Right ventricle myocardium superior (tissue), 1 donor: Measurements from ENCODE around the gene SPRY4. TPM values are rescaled to one million over a fixed set of nuclear protein-coding genes. Genes with fewer than 3 reads are reported as not detected.
"Not testable (repeated sequence)": the region's sequence is repeated elsewhere in the genome, so short reads cannot be mapped to it uniquely, and the experiment has no call there.

Source experiments
- ATAC-seq: fragments of 200-7000 bp; cut with Tn5 transposase; one replicate; pipeline ENCODE4 v1.9.1; 2020; ENCODE audit warnings: mild to moderate bottlenecking; ENCODE audit not compliant: poor library complexity
- DNase-seq: peaks from one replicate; pipeline ENCODE4 v3.0.0-alpha.2; 2020
- intact Hi-C: fragments of 100-400 bp; cut with DNase I; formaldehyde crosslinking; loops from one replicate; pipeline ENCODE4 v1.11.2; 2022
- total RNA-seq: library from RNA; stranded (reverse); fragmentation: NEBNext Ultra II Directional; extraction: Animal tissue kit (Norgen Biotek cat#: 25700); gene quantifications from one replicate; pipeline ENCODE4 v1.2.1, GENCODE V29; 2021
- donor health status: DM: no; HTN: yes; CAD: no; lungs with severe emphysema.

SPRY4 gene
- total RNA-seq, 1 donor from 2014 or later = 9.7 TPM

GRCh38 chr5:142286111-142286510 is 38.7 kb downstream of the SPRY4 start:
- DNase-seq = no peak
- intact Hi-C loops = no loop called here
- ATAC-seq = no peak

DNA sequence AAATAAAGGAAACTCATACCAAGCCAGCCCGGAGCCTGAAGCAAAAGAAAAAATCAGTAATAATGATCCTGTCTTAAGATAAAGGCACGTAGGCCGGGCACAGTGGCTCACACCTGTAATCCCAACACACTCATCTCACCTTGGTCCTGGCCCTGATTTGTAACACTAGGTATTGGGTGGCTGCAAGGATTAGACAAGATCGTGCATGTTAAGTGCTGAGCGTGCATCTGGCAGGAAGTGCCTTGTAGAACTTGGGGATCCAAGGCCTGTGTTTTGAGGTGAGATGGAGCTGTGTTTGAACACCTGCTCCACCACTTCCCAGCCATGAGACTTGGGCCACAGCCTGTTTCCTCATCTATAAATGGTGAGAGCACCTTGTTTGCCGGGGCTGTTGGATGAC is 41.5 kb downstream of the SPRY4 start:
- no peak for DNase-seq
- intact Hi-C loops = no loop called here

GRCh38 chr5:142281966-142282365 is 42.9 kb downstream of the SPRY4 start:
- ATAC-seq (no peak), DNase-seq (no peak)
- intact Hi-C loops = no loop called here

More for the DNA sequence above, 41.5 kb downstream of the SPRY4 start:
- ATAC-seq = no peak

- ATAC-seq = peak; percentile 55
- DNase-seq = peak; percentile 53
- intact Hi-C loops = no loop called here
Observed at GRCh38 chr5:142281008-142281367, 43.8 kb downstream of the SPRY4 start.

DNA sequence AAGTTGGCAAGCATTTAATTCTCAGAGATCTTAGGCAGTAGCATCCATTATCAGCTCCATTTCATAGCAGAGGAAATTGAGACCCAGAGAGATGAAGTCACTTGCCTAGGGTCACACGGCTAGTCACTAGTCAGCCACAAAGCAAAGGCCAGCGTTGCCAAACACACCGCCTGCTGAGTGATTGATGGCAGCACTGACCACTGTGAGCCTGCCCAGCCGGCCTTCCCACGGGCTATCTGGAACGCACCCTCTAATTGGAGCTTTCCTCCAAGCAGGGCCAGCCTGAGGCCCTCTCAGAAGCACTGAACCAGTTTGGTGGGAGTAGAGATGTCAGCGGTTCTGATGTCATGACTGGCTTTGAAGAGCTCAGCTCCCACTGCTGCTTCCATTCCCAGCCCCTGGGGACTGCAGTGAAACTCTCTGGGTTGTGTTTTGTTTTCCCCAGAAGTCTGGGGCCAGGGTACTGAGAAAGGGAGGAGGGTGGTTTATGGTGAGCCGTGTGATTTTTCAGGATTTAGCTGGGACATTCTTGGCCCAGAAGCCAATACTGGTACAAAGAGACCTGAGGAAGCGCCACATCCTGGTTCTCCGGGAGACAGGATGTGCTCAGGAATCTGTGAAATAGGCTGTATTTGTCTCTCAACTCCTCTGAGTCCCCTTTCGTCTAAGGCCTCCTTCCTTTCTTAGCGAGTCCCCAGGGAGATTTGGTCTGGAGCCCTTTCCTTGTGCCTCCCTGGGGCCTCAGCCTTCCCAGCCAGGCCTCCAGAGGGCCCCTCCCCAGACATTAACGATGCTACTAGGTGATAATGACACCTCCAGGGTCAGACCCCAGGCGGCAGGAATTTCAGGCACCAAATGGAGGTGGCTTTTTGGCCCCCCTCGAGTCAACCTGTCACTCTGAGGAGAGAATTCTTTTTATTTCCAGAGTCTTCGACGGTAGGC is 44.5 kb downstream of the SPRY4 start:
- ATAC-seq = peak; percentile 74
- intact Hi-C loops = no loop called here
- peak; percentile 83 for DNase-seq

DNA sequence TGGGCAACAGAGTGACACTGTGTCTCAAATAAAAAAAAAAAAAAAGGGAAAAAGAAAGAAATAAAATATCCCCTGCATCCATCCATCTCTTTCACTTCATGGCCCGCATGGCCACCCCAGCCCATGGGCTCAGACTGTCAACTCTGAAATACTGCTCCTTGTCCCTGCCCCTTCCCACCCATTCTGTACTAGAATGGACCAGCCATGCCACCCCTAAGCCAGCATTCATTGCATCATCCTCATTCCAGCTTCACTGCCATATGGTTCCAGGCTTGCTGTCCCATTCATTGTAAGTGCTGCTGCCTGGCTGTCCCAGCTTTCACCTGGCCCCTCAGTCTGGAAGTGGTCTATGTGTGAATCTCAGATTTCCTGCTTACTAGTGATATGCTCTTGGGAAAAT is 46.2 kb downstream of the SPRY4 start:
- DNase-seq = no peak
- intact Hi-C loops = no loop called here
- no peak for ATAC-seq

DNA sequence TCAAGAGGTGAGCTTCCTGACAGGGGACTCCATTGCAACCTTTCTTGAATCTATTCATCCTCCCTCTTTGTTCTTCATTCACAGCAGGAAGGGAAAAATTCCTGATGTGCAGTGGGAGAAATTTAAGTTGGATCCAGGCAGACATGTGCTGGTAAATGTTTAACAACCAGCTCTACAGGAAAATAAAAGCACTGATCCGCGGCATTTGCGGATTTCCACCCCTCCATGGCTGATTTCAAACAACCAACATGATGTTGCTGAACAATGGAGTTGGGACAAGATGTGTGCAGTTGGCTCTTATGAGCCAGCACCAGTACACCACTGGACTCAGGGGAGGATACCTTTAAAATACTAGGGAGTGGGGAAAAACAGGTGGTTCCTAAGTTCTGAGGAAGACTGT is 47.0 kb downstream of the SPRY4 start:
- no peak for DNase-seq
- intact Hi-C loops = no loop called here
- no peak for ATAC-seq

GRCh38 chr5:142276517-142276916 is 48.3 kb downstream of the SPRY4 start:
- ATAC-seq (no peak), DNase-seq (no peak)
- intact Hi-C loops = no loop called here

DNA sequence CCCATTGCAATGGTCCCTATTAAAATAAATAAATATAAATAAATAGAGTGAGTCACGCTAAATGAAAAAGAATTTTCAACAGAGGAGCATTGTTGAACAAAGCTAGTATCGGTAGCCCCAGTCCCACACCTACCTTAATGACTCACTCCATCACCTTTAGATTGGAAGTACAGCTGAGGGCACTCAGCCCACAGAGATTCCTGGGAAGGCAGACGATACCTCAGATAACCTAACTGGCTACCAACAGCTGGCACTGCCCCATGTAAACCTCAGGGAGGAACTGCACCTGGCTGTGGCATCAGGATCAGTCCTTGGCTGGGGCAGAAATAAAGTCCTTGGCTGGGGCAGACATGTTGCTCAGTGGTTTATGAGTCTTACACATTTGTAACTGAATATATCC is 49.3 kb downstream of the SPRY4 start:
- intact Hi-C loops = no loop called here
- DNase-seq (no peak), ATAC-seq (no peak)

DNA sequence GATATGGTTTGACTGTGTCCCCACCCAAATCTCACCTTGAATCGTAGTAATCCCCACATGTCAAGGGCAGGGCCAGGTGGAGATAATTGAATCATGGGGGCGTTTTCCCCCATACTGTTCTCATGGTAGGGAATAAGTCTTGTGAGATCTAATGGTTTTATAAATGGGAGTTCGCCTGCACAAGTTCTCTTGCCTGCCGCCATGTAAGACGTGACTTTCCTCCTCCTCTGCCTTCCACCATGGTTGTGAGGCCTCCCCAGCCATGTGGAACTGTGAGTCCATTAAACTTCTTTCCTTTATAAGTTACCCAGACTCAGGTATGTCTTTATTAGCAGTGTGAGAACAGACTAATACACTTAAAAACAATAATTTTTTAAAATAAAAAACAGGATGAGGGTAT is 52.2 kb downstream of the SPRY4 start:
- intact Hi-C loops, DNase-seq, ATAC-seq: not testable (repeated sequence)

DNA sequence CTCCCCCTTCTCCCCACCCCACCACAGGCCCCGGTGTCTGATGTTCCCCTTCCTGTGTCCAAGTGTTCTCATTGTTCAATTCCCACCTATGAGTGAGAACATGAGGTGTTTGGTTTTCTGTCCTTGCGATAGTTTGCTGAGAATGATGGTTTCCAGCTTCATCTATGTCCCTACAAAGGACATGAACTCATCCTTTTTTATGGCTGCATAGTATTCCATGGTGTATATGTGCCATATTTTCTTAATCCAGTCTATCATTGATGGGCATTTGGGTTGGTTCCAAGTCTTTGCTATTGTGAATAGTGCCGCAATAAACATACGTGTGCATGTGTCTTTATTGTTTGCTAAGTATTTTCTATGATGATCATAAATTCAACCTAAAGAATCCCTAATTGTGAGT is 60.7 kb downstream of the SPRY4 start:
- intact Hi-C loops, DNase-seq, ATAC-seq: not testable (repeated sequence)

DNA sequence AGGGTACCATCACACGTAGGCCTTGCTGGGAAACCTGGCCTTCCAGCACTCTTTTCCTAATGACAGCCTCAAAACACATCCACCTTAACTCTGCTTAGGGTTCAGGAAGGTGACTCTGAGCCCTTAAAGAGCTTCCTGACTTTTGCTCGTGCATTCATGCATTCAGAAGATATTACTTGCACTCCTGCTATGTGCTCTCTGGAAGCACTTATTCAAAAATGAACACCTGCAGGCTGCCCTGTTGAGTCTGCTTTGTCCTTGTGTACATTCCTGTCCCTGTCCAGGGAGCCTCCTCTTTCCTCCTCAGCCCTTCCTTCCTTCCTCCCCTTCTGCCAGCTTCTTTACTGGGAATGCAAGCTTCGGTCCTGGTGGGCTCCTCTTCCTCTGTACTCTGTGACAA is 61.5 kb downstream of the SPRY4 start:
- DNase-seq (no peak), ATAC-seq (no peak)
- intact Hi-C loops = no loop called here

GRCh38 chr5:142262683-142263082 is 62.1 kb downstream of the SPRY4 start:
- intact Hi-C loops = no loop called here
- ATAC-seq (no peak), DNase-seq (no peak)

Other genes with a start within 250 kb of the SPRY4 start
- 50.7 TPM for gene NDFIP1, start 216.2 kb downstream of the SPRY4 start, total RNA-seq